T-helper 1 cell treated with Interleukin-12 subunit alpha and Interleukin-12 subunit beta and Interleukin-4 antibody, amounts not matched to agents 30 ng/mL and 1 ng/mL, for 36 hours (primary cell): Measurements from ENCODE around the gene CCSER2. TPM values are rescaled to one million over a fixed set of nuclear protein-coding genes. Genes with fewer than 3 reads are reported as not detected.
"Not testable (repeated sequence)": the region's sequence is repeated elsewhere in the genome, so short reads cannot be mapped to it uniquely, and the experiment has no call there.

Experiments used
- intact Hi-C: fragments of 100-400 bp; cut with micrococcal nuclease; formaldehyde crosslinking; loops from one replicate; pipeline ENCODE4 v1.15.1; 2024
- total RNA-seq: library from RNA; stranded (reverse); gene quantifications from 2 replicates; pipeline ENCODE4 v1.2.3, GENCODE V29; 2022

Gene CCSER2
- 85.9 and 91.6 TPM in 2 replicates for total RNA-seq

GRCh38 chr10:84328418-84329195 is at the start of gene CCSER2:
CCSER2 (plus strand) TSS chr10:84328589; CDS start chr10:84371053, 42,464 bp downstream.
- intact Hi-C loops: loop anchor here (1.0 kb wide), 5 partner anchors 11 to 209 kb away; partner anchors contain the start of gene GHITM

- intact Hi-C loops: not testable (repeated sequence)
Measured at GRCh38 chr10:84279876-84280475, 48.4 kb upstream of the CCSER2 start.

GRCh38 chr10:84286695-84287094 is 41.7 kb upstream of the CCSER2 start:
- intact Hi-C loops: no loop called here

- intact Hi-C loops: no loop called here
Measured at GRCh38 chr10:84288151-84288550, 40.2 kb upstream of the CCSER2 start.

GRCh38 chr10:84289521-84290200 is 38.7 kb upstream of the CCSER2 start:
- intact Hi-C loops: no loop called here

- intact Hi-C loops: no loop called here
Measured at GRCh38 chr10:84290235-84290634, 38.2 kb upstream of the CCSER2 start.

- intact Hi-C loops: no loop called here
Measured at GRCh38 chr10:84291384-84291783, 37.0 kb upstream of the CCSER2 start.

GRCh38 chr10:84292502-84292901 is 35.9 kb upstream of the CCSER2 start:
- intact Hi-C loops: no loop called here

- intact Hi-C loops: no loop called here
Measured at GRCh38 chr10:84293171-84293570, 35.2 kb upstream of the CCSER2 start.

GRCh38 chr10:84293574-84294016 is 34.8 kb upstream of the CCSER2 start:
- intact Hi-C loops: loop anchor here (1.0 kb wide), 1 partner anchor 188 kb away; no protein-coding TSS in a partner anchor

GRCh38 chr10:84294766-84295447 is 33.5 kb upstream of the CCSER2 start:
- intact Hi-C loops: loop anchor here (1.0 kb wide), 3 partner anchors 11 to 186 kb away; no protein-coding TSS in a partner anchor

- intact Hi-C loops: no loop called here
Measured at GRCh38 chr10:84296091-84296981, 32.1 kb upstream of the CCSER2 start.

- intact Hi-C loops: no loop called here
Measured at GRCh38 chr10:84298057-84298456, 30.3 kb upstream of the CCSER2 start.

GRCh38 chr10:84302223-84302622 is 26.2 kb upstream of the CCSER2 start:
- intact Hi-C loops: no loop called here

GRCh38 chr10:84306751-84307384 is 21.5 kb upstream of the CCSER2 start:
- intact Hi-C loops: loop anchor here (1.0 to 5.0 kb wide), 3 partner anchors 12 to 35 kb away; no protein-coding TSS in a partner anchor

GRCh38 chr10:84308021-84308420 is 20.4 kb upstream of the CCSER2 start:
- intact Hi-C loops: loop anchor here (5.0 kb wide), 1 partner anchor 34 kb away; no protein-coding TSS in a partner anchor

GRCh38 chr10:84308481-84309304 is 19.7 kb upstream of the CCSER2 start:
- intact Hi-C loops: loop anchor here (5.0 kb wide), 1 partner anchor 34 kb away; no protein-coding TSS in a partner anchor

GRCh38 chr10:84310470-84310869 is 17.9 kb upstream of the CCSER2 start:
- intact Hi-C loops: no loop called here

- intact Hi-C loops: no loop called here
Measured at GRCh38 chr10:84311576-84311975, 16.8 kb upstream of the CCSER2 start.
